Osteocyte (in vitro differentiated cells): ENCODE measurements around the gene TSPAN18. TPM values are rescaled to one million over a fixed set of nuclear protein-coding genes. Genes with fewer than 3 reads are reported as not detected.
A peak's percentile ranks its signal among the peaks of the same experiment; 100 is the strongest.

Experiments used
- DNase-seq: peaks from one replicate; pipeline ENCODE4 v3.0.0; 2021; ENCODE audit warnings: mixed read lengths; ENCODE audit not compliant: unreplicated experiment; ENCODE audit errors: extremely low spot score
- H3K27ac Mint-ChIP-seq: one replicate; pipeline ENCODE4 v1.8.0; 2021; ENCODE audit warnings: mild to moderate bottlenecking, mixed read lengths; ENCODE audit not compliant: unreplicated experiment
- H3K27me3 Mint-ChIP-seq: one replicate; pipeline ENCODE4 v1.8.0; 2021; ENCODE audit warnings: mixed read lengths; ENCODE audit not compliant: unreplicated experiment
- H3K36me3 Mint-ChIP-seq: one replicate; pipeline ENCODE4 v1.8.0; 2021; ENCODE audit warnings: mixed read lengths; ENCODE audit not compliant: unreplicated experiment
- H3K4me1 Mint-ChIP-seq: one replicate; pipeline ENCODE4 v1.8.0; 2021; ENCODE audit warnings: mixed read lengths; ENCODE audit not compliant: unreplicated experiment
- H3K4me3 Mint-ChIP-seq: one replicate; pipeline ENCODE4 v1.8.0; 2021; ENCODE audit warnings: mild to moderate bottlenecking, moderate library complexity, mixed read lengths; ENCODE audit not compliant: unreplicated experiment
- H3K9me3 Mint-ChIP-seq: one replicate; pipeline ENCODE4 v1.8.0; 2021; ENCODE audit warnings: mixed read lengths; ENCODE audit not compliant: unreplicated experiment
- CTCF ChIP-seq: fragments of 200-600 bp; sonication (generic); IDR thresholded peaks from 2 replicates; pipeline ENCODE4 v1.5.0; 2021; ENCODE audit warnings: antibody characterized with exemption, mild to moderate bottlenecking, moderate library complexity
- total RNA-seq: library from RNA; stranded (reverse); gene quantifications from 2 replicates; pipeline ENCODE4 v1.2.1, GENCODE V29; 2021

Gene TSPAN18
- total RNA-seq, 1 donor from 2014 or later, result 13.4 TPM

- Mint-ChIP-seq H3K27ac (no peak overlapping the region), H3K27me3 (no peaks in the 10 kb centered on the region), H3K9me3 (no peaks in the 10 kb centered on the region), H3K36me3 (no peaks in the 10 kb centered on the region), H3K4me3 (no peak overlapping the region), H3K4me1 (peaks cover 53% of the 10 kb centered on the region)
- no peak for DNase-seq
- TF ChIP-seq CTCF, result no peak
Measured at GRCh38 chr11:44947114-44947513, 220.4 kb downstream of the TSPAN18 start.

- TF ChIP-seq CTCF, result no peak
- H3K4me1 Mint-ChIP-seq, result peaks cover 46% of the 10 kb centered on the region
- H3K27me3 Mint-ChIP-seq, result no peaks in the 10 kb centered on the region
- peak overlapping the region; percentile 5 for H3K4me3 Mint-ChIP-seq
- peak overlapping the region; percentile 12 for H3K27ac Mint-ChIP-seq
- no peak for DNase-seq
- H3K9me3 Mint-ChIP-seq, result no peaks in the 10 kb centered on the region
- no peaks in the 10 kb centered on the region for H3K36me3 Mint-ChIP-seq
Measured at GRCh38 chr11:44948155-44948554, 221.4 kb downstream of the TSPAN18 start.

- Mint-ChIP-seq H3K4me1 (peaks cover 37% of the 10 kb centered on the region), H3K4me3 (peak overlapping the region; percentile 91), H3K27ac (peak overlapping the region; percentile 50), H3K27me3 (no peaks in the 10 kb centered on the region), H3K9me3 (no peaks in the 10 kb centered on the region), H3K36me3 (no peaks in the 10 kb centered on the region)
- no peak for DNase-seq
- peak; percentile 80 for TF ChIP-seq CTCF
Measured at GRCh38 chr11:44949160-44950030, 222.6 kb downstream of the TSPAN18 start.

- Mint-ChIP-seq H3K9me3 (no peaks in the 10 kb centered on the region), H3K27ac (peak overlapping the region; percentile 52), H3K4me3 (peak overlapping the region; percentile 91), H3K4me1 (peaks cover 39% of the 10 kb centered on the region), H3K36me3 (no peaks in the 10 kb centered on the region), H3K27me3 (no peaks in the 10 kb centered on the region)
- DNase-seq, result no peak
- no peak for TF ChIP-seq CTCF
Measured at GRCh38 chr11:44950031-44950624, 223.4 kb downstream of the TSPAN18 start.
